Sigmoid colon (tissue), 7 donors: ENCODE data around the gene TMEM120B. TPM values are rescaled to one million over a fixed set of nuclear protein-coding genes. Genes with fewer than 3 reads are reported as not detected.

Source experiments
- DNase-seq: peaks from one replicate; pipeline ENCODE4 v3.0.0-alpha.2; 2019
- H3K27ac ChIP-seq, 4 donors: fragments of 200-600 bp; sonication (generic); one replicate each; pipeline ENCODE4 v1.5.1; 2016 to 2019; ENCODE audit warnings: mild to moderate bottlenecking in 1 of 4
- H3K27me3 ChIP-seq, 3 donors: fragments of 200-600 bp; sonication (generic); one replicate each; pipeline ENCODE4 v1.5.1; 2019; ENCODE audit warnings: mild to moderate bottlenecking in 1 of 3
- H3K36me3 ChIP-seq, 4 donors: fragments of 200-600 bp; sonication (generic); one replicate each; pipeline ENCODE4 v1.5.1; 2016 to 2019
- H3K4me1 ChIP-seq, 4 donors: fragments of 200-600 bp; sonication (generic); one replicate each; pipeline ENCODE4 v1.5.1; 2017 to 2019
- H3K4me3 ChIP-seq, 4 donors: fragments of 200-600 bp; sonication (generic); one replicate each; pipeline ENCODE4 v1.5.1; 2017 to 2019; ENCODE audit warnings: mild to moderate bottlenecking in 2 of 4, moderate library complexity in 1 of 4
- H3K9me3 ChIP-seq, 4 donors: fragments of 200-600 bp in 3 of 4; sonication (generic) in 3 of 4; one replicate each; pipeline versions ENCODE4 v1.5.1 to v1.6.1; 2013 to 2019
- CTCF ChIP-seq, 4 experiments: fragments of 450-650 bp in 3 of 4; fragments of 200-600 bp in 1 of 4; IDR thresholded peaks; one replicate each; pipeline ENCODE4 v1.5.1; 2016 to 2019; ENCODE audit warnings: antibody characterized with exemption in 4 of 4, mild to moderate bottlenecking in 3 of 4, moderate library complexity in 2 of 4
- EP300 ChIP-seq, 4 donors: sonication (generic); formaldehyde crosslinking; IDR thresholded peaks; one replicate each; pipeline ENCODE4 v1.6.1; 2017; ENCODE audit warnings: antibody characterized with exemption in 4 of 4
- POLR2A ChIP-seq, 2 donors: fragments of 450-650 bp; IDR thresholded peaks; one replicate each; pipeline ENCODE4 v1.6.1; 2016; ENCODE audit warnings: antibody characterized with exemption in 2 of 2, mild to moderate bottlenecking in 2 of 2, moderate library complexity in 2 of 2
- POLR2AphosphoS5 ChIP-seq, 4 donors: sonication (generic); formaldehyde crosslinking; IDR thresholded peaks; one replicate each; pipeline ENCODE4 v1.6.1; 2017; ENCODE audit warnings: antibody characterized with exemption in 4 of 4
- WGBS, 2 donors: extraction: QIAGEN DNeasy Blood & Tissue Kit; methylation state at CpG; one replicate each; pipeline ENCODE4 v1.1.7; 2013; 5-methylcytosine and 5-hydroxymethylcytosine counted together
- intact Hi-C: fragments of 100-400 bp; cut with DNase I; formaldehyde crosslinking; loops from one replicate; pipeline ENCODE4 v1.15.1; 2023
- polyA plus RNA-seq, 3 donors: library from polyadenylated mRNA; stranded (reverse); fragments of 200-250 nt; gene quantifications; one replicate each; pipeline ENCODE4 v1.2.3, GENCODE V29; 2013
- total RNA-seq, 4 donors: library from RNA; depleted of rRNA; stranded (reverse); fragments of >200 nt; gene quantifications; one replicate each; pipeline ENCODE4 v1.1.0, GENCODE V29; 2016
- donor health status: healthy with polysubstance abuse.
- donor health status: Bipolar disorder and iron deficiency.
- donor health status: healthy.

TMEM120B gene
- total and polyA plus RNA-seq, 7 donors = 1.2 to 8.9 (median 3.7) TPM

GRCh38 chr12:121775501-121775900 is 62.9 kb downstream of the TMEM120B start:
- H3K4me1 ChIP-seq = peaks cover 0 to 16% (median 12%) of the 10 kb centered on the region in 4 donors
- peak overlapping the region in 2 of 4 donors; percentile 1 to 46 for H3K27ac ChIP-seq
- intact Hi-C loops = loop anchor here (5.0 to 10.0 kb wide), 2 partner anchors 52 to 241 kb away; no protein-coding TSS in a partner anchor
- no peaks in the 10 kb centered on the region for H3K9me3 ChIP-seq
- TF ChIP-seq POLR2A (IDR thresholded peaks at IDR 0.05) (no peak), EP300 (IDR thresholded peaks at IDR 0.05) (no peak), CTCF (IDR thresholded peaks at IDR 0.05) (no peak), POLR2AphosphoS5 (IDR thresholded peaks at IDR 0.05) (no peak)
- WGBS, 2 donors = 86 to 88% methylated on average over 16 of the region's 16 CpGs
- no peak overlapping the region for H3K4me3 ChIP-seq
- DNase-seq = no peak
- no peaks in the 10 kb centered on the region for H3K36me3 ChIP-seq
- H3K27me3 ChIP-seq = no peaks in the 10 kb centered on the region

GRCh38 chr12:121776190-121777098 is 63.9 kb downstream of the TMEM120B start:
- WGBS, 2 donors = 18 to 25% methylated on average over 24 of the region's 24 CpGs
- Histone ChIP-seq H3K27me3 (no peaks in the 10 kb centered on the region), H3K4me1 (peaks cover 0 to 20% (median 16%) of the 10 kb centered on the region in 4 donors), H3K9me3 (no peaks in the 10 kb centered on the region), H3K4me3 (no peak overlapping the region), H3K27ac (peak overlapping the region in 1 of 4 donors; percentile 46), H3K36me3 (no peaks in the 10 kb centered on the region)
- intact Hi-C loops = loop anchor here (1.0 to 10.0 kb wide), 4 partner anchors 18 to 242 kb away; no protein-coding TSS in a partner anchor
- DNase-seq = peak; percentile 87
- TF ChIP-seq POLR2A (IDR thresholded peaks at IDR 0.05) (no peak), EP300 (IDR thresholded peaks at IDR 0.05) (no peak), CTCF (IDR thresholded peaks at IDR 0.05) (peak; percentile 52 to 89 (median 80)), POLR2AphosphoS5 (IDR thresholded peaks at IDR 0.05) (no peak)

GRCh38 chr12:121778567-121779421 is 66.2 kb downstream of the TMEM120B start:
- H3K27me3 ChIP-seq = no peaks in the 10 kb centered on the region
- 79 to 87% methylated on average over 17 of the region's 17 CpGs for WGBS, 2 donors
- no peak overlapping the region for H3K4me3 ChIP-seq
- no peak overlapping the region for H3K27ac ChIP-seq
- intact Hi-C loops = loop anchor here (5.0 to 10.0 kb wide), 2 partner anchors 49 to 244 kb away; no protein-coding TSS in a partner anchor
- DNase-seq = no peak
- H3K9me3 ChIP-seq = no peaks in the 10 kb centered on the region
- H3K36me3 ChIP-seq = no peaks in the 10 kb centered on the region
- H3K4me1 ChIP-seq = peaks cover 0 to 23% (median 18%) of the 10 kb centered on the region in 4 donors
- TF ChIP-seq EP300 (IDR thresholded peaks at IDR 0.05) = no peak
- no peak for TF ChIP-seq POLR2AphosphoS5 (IDR thresholded peaks at IDR 0.05)
- TF ChIP-seq POLR2A (IDR thresholded peaks at IDR 0.05) = no peak
- no peak for TF ChIP-seq CTCF (IDR thresholded peaks at IDR 0.05)

- TF ChIP-seq POLR2A (IDR thresholded peaks at IDR 0.05) = no peak
- TF ChIP-seq CTCF (IDR thresholded peaks at IDR 0.05) = no peak
- no peak for TF ChIP-seq POLR2AphosphoS5 (IDR thresholded peaks at IDR 0.05)
- no peak for TF ChIP-seq EP300 (IDR thresholded peaks at IDR 0.05)
- H3K36me3 ChIP-seq = no peaks in the 10 kb centered on the region
- 95 to 96% methylated on average over 17 of the region's 17 CpGs for WGBS, 2 donors
- no peaks in the 10 kb centered on the region for H3K9me3 ChIP-seq
- no peak overlapping the region for H3K4me3 ChIP-seq
- no peak overlapping the region for H3K27ac ChIP-seq
- peaks cover 0 to 23% (median 18%) of the 10 kb centered on the region in 4 donors for H3K4me1 ChIP-seq
- no peaks in the 10 kb centered on the region for H3K27me3 ChIP-seq
- intact Hi-C loops = loop anchor here (5.0 to 10.0 kb wide), 2 partner anchors 48 to 245 kb away; no protein-coding TSS in a partner anchor
- no peak for DNase-seq
Measured at GRCh38 chr12:121779422-121779895, 66.9 kb downstream of the TMEM120B start.
